SK-N-SH (cell line): Measurements from ENCODE around the gene DEPDC5. TPM values are rescaled to one million over a fixed set of nuclear protein-coding genes. Genes with fewer than 3 reads are reported as not detected.

Experiments used
- CTCF ChIA-PET: fragments of 300-600, 350-600 bp; formaldehyde crosslinking; extraction: SDS; loops from one replicate; lab custom pipeline; 2021; lab: Yijun Ruan, JAX
- POLR2A ChIA-PET: fragments of 350-600 bp; sonication (Branson Sonifier 250); formaldehyde crosslinking; extraction: SDS; loops from one replicate; lab custom pipeline; 2020; ENCODE audit warnings: antibody characterized with exemption, inconsistent platforms; lab: Yijun Ruan, JAX
- DNase-seq: peaks from one replicate; pipeline ENCODE4 v3.0.0; 2012
- H2AFZ ChIP-seq: fragments of 200-600 bp; sonication (generic); 2 replicates; pipeline ENCODE4 v1.8.1; 2016; ENCODE audit warnings: antibody characterized with exemption, mild to moderate bottlenecking, low read depth
- H3F3A ChIP-seq: fragments of 200-600 bp; sonication (generic); replicated peaks from 2 replicates; pipeline ENCODE3; 2016; ENCODE audit warnings: antibody characterized with exemption, mild to moderate bottlenecking; ENCODE audit not compliant: insufficient read depth
- H3K27ac ChIP-seq, 2 experiments: fragments of 200-500 bp in 1 of 2; fragments of 200-600 bp in 1 of 2; sonication (Bioruptor generic) in 1 of 2; sonication (generic), shearing (Covaris generic) in 1 of 2; 2 replicates each; pipeline versions ENCODE4 v1.5.1 to v1.6.1; 2014 to 2016; ENCODE audit warnings: low read depth in 2 of 2, inconsistent platforms in 1 of 2, low read length in 1 of 2, mild to moderate bottlenecking in 1 of 2, mixed read lengths in 1 of 2
- H3K27me3 ChIP-seq: fragments of 200-600 bp; sonication (generic), shearing (Covaris generic); 2 replicates; pipeline ENCODE4 v1.6.1; 2016; ENCODE audit warnings: mixed run types; ENCODE audit not compliant: insufficient read depth
- H3K36me3 ChIP-seq, 2 experiments: fragments of 200-500 bp in 1 of 2; fragments of 200-600 bp in 1 of 2; sonication (Bioruptor generic) in 1 of 2; sonication (generic) in 1 of 2; replicated peaks in 1 of 2; 2 replicates each; pipeline versions ENCODE3 to v1.5.1; 2014 to 2016; ENCODE audit warnings: low read length in 1 of 2, mild to moderate bottlenecking in 1 of 2; ENCODE audit not compliant: insufficient read depth in 2 of 2, control insufficient read depth in 1 of 2
- H3K4me1 ChIP-seq, 2 experiments: fragments of 200-500 bp in 1 of 2; fragments of 200-600 bp in 1 of 2; sonication (Bioruptor generic) in 1 of 2; sonication (generic), shearing (Covaris generic) in 1 of 2; 2 replicates each; pipeline versions ENCODE4 v1.5.1 to v1.6.1; 2014 to 2016; ENCODE audit warnings: low read depth in 1 of 2, low read length in 1 of 2, mixed run types in 1 of 2; ENCODE audit not compliant: insufficient read depth in 2 of 2, control insufficient read depth in 1 of 2
- H3K4me2 ChIP-seq: fragments of 200-600 bp; sonication (generic), shearing (Covaris generic); 2 replicates; pipeline ENCODE4 v1.6.1; 2017; ENCODE audit warnings: mixed run types
- H3K4me3 ChIP-seq, 2 experiments: fragments of 200-500 bp in 1 of 2; fragments of 200-600 bp in 1 of 2; sonication (Bioruptor generic) in 1 of 2; sonication (generic), shearing (Covaris generic) in 1 of 2; 2 replicates each; pipeline versions ENCODE4 v1.5.1 to v1.8.1; 2014 to 2016; ENCODE audit warnings: low read depth in 2 of 2, inconsistent platforms in 1 of 2, low read length in 1 of 2, mild to moderate bottlenecking in 1 of 2, mixed read lengths in 1 of 2, moderate library complexity in 1 of 2
- H3K79me2 ChIP-seq: fragments of 200-600 bp; sonication (generic); 2 replicates; pipeline ENCODE4 v1.8.1; 2017; ENCODE audit warnings: mild to moderate bottlenecking; ENCODE audit not compliant: insufficient read depth
- H3K9ac ChIP-seq: fragments of 200-600 bp; sonication (generic); 2 replicates; pipeline ENCODE4 v1.6.1; 2017; ENCODE audit warnings: mixed run types
- H3K9me2 ChIP-seq: fragments of 200-600 bp; sonication (generic); 2 replicates; pipeline ENCODE4 v1.6.1; 2017; ENCODE audit warnings: mixed run types
- H3K9me3 ChIP-seq: fragments of 200-600 bp; sonication (generic); 2 replicates; pipeline ENCODE4 v1.6.1; 2017; ENCODE audit warnings: mixed run types, mild to moderate bottlenecking, moderate library complexity
- H4K20me1 ChIP-seq: fragments of 200-600 bp; sonication (generic); 2 replicates; pipeline ENCODE4 v1.6.1; 2017; ENCODE audit warnings: mild to moderate bottlenecking, mixed run types; ENCODE audit not compliant: insufficient read depth
- CHD2 ChIP-seq: fragments of 150-350 bp; IDR thresholded peaks from 2 replicates; pipeline ENCODE4 v1.6.1; 2018; ENCODE audit warnings: low read length; ENCODE audit not compliant: partially characterized antibody
- EZH2phosphoT487 ChIP-seq: fragments of 200-600 bp; sonication (generic); IDR thresholded peaks from 2 replicates; pipeline ENCODE4 v1.6.1; 2017; ENCODE audit warnings: low read depth, mixed run types, mild to moderate bottlenecking, antibody characterized with exemption, moderate library complexity, borderline replicate concordance
- FOXM1 ChIP-seq: IDR thresholded peaks from 2 replicates; pipeline ENCODE4 v1.4.0; 2012; ENCODE audit warnings: low read depth, mild to moderate bottlenecking
- GABPA ChIP-seq: IDR thresholded peaks from 2 replicates; pipeline ENCODE4 v1.4.0; 2012; ENCODE audit warnings: low read depth, mild to moderate bottlenecking
- GATA2 ChIP-seq: sonication (generic); formaldehyde crosslinking; IDR thresholded peaks from 2 replicates; pipeline ENCODE4 v1.5.0; 2020; ENCODE audit warnings: mild to moderate bottlenecking, missing genetic modification reagents
- MAX ChIP-seq: IDR thresholded peaks from 2 replicates; pipeline ENCODE4 v1.4.0; 2012; ENCODE audit warnings: low read depth
- MEF2A ChIP-seq: IDR thresholded peaks from 2 replicates; pipeline ENCODE4 v1.4.0; 2012; ENCODE audit warnings: low read depth, borderline replicate concordance
- TCF12 ChIP-seq: IDR thresholded peaks from 2 replicates; pipeline ENCODE4 v1.4.0; 2012
- TEAD4 ChIP-seq: IDR thresholded peaks from 2 replicates; pipeline ENCODE4 v1.4.0; 2012; ENCODE audit warnings: mild to moderate bottlenecking, borderline replicate concordance; ENCODE audit not compliant: insufficient read depth
- YY1 ChIP-seq: IDR thresholded peaks from 2 replicates; pipeline ENCODE4 v1.4.0; 2012; ENCODE audit warnings: low read depth, mild to moderate bottlenecking
- WGBS: methylation state at CpG from one replicate; pipeline ENCODE4 v1.1.6; 2017; ENCODE audit warnings: low lambda C conversion rate; 5-methylcytosine and 5-hydroxymethylcytosine counted together
- polyA plus RNA-seq, 3 experiments: library from polyadenylated mRNA; depleted of rRNA; stranded (reverse); fragments of >200 nt; gene quantifications; 2 replicates each; pipeline ENCODE4 v1.2.3, GENCODE V29; 2012
- TF ChIP-seq, protein P1 (sequence below): fragments of 150-350 bp; IDR thresholded peaks from 2 replicates; pipeline ENCODE4 v1.6.1; 2016; ENCODE audit warnings: mild to moderate bottlenecking, low read depth, low read length
- TF ChIP-seq, protein P2 (sequence below): fragments of 150-350 bp; IDR thresholded peaks from 2 replicates; pipeline ENCODE4 v1.6.1; 2017; ENCODE audit warnings: antibody characterized with exemption, low read length, low read depth, borderline replicate concordance
- TF ChIP-seq, protein P3 (sequence below): fragments of 200-600 bp; sonication (generic); IDR thresholded peaks from 2 replicates; pipeline ENCODE4 v1.6.1; 2017; ENCODE audit warnings: antibody characterized with exemption, mild to moderate bottlenecking, moderate library complexity

The DEPDC5 gene
- polyA plus RNA-seq, 1 of the 3 experiments (the other 2 are of a cell fraction) = 7.8 TPM

DNA sequence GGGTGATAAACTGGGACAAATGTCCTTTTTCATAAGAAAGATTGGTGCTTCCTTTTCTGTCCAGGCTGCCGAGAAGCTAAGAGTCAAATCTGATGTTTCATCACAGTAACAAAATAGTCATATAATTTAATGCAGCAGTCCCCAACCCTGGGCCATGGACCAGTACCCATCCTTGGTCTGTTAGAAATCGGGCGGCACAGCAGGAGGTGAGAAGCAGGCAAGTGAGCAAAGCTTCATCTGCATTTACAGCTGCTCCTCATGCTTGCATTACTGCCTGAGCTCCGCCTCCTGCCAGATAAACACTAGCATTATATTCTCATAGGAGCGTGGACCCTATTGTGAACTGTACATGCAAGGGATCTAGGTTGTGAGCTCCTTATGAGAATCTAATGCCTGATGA, 30.1 kb upstream of the DEPDC5 start (continued):
- TF ChIP-seq TEAD4 = no peak
- TF ChIP-seq GATA2 (CRISPR knock-in tag) = no peak
- no peak for TF ChIP-seq CHD2

GRCh38 chr22:31726692-31727091, 27.1 kb upstream of the DEPDC5 start:
- no peak for TF ChIP-seq YY1
- no peak for TF ChIP-seq TCF12
- Histone ChIP-seq H3K4me1 (no peaks in the 10 kb centered on the region), H3F3A (no peaks in the 10 kb centered on the region), H3K79me2 (peaks cover 77% of the 10 kb centered on the region), H4K20me1 (0 out of 2 replicates have a peak, but pooled peaks cover 12% of the 10 kb centered on the region), H3K9me2 (no peaks in the 10 kb centered on the region), H3K4me2 (no peak overlapping the region), H3K27me3 (no peaks in the 10 kb centered on the region), H3K9ac (no peak overlapping the region), H3K4me3 (no peak overlapping the region), H3K27ac (no peak overlapping the region), H2AFZ (no peak overlapping the region), H3K36me3 (peaks cover 19 to 24% of the 10 kb centered on the region in 2 experiments), H3K9me3 (no peaks in the 10 kb centered on the region)
- ChIA-PET POLR2A (no interaction called here), CTCF (interaction anchor here (1.0 to 1.1 kb wide), 3 partner anchors 10 to 61 kb away, joined by 3 read pairs; no protein-coding TSS in a partner anchor)
- no peak for DNase-seq
- WGBS = 100% methylated on average over 1 of the region's 3 CpGs

DNA sequence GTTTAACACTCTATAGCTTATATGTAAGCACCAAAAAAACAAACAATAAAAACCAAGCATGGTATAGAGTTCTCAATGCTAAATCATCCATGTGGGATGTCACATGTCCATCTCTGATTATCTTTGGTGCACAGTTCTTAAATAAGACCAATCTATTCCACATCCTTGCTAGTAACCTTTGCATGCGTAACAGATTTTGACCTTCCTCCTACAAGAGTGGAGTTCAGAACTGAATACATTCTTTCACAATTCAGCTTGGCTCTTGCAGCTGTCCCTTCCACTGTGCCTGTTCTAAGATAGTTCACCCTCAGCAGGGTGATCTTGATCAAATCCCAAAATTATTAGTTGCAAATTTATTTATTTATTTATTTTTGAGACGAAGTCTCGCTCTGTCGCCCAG, 25.0 kb upstream of the DEPDC5 start:
- TF ChIP-seq, protein P1, sequence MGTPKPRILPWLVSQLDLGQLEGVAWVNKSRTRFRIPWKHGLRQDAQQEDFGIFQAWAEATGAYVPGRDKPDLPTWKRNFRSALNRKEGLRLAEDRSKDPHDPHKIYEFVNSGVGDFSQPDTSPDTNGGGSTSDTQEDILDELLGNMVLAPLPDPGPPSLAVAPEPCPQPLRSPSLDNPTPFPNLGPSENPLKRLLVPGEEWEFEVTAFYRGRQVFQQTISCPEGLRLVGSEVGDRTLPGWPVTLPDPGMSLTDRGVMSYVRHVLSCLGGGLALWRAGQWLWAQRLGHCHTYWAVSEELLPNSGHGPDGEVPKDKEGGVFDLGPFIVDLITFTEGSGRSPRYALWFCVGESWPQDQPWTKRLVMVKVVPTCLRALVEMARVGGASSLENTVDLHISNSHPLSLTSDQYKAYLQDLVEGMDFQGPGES = no peak
- TF ChIP-seq, protein P2, sequence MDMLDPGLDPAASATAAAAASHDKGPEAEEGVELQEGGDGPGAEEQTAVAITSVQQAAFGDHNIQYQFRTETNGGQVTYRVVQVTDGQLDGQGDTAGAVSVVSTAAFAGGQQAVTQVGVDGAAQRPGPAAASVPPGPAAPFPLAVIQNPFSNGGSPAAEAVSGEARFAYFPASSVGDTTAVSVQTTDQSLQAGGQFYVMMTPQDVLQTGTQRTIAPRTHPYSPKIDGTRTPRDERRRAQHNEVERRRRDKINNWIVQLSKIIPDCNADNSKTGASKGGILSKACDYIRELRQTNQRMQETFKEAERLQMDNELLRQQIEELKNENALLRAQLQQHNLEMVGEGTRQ = no peak
- TF ChIP-seq MAX (no peak), TCF12 (no peak), MEF2A (no peak), FOXM1 (no peak), TEAD4 (no peak), GATA2 (CRISPR knock-in tag) (no peak), EZH2phosphoT487 (no peak), GABPA (no peak)
- TF ChIP-seq, protein P3, sequence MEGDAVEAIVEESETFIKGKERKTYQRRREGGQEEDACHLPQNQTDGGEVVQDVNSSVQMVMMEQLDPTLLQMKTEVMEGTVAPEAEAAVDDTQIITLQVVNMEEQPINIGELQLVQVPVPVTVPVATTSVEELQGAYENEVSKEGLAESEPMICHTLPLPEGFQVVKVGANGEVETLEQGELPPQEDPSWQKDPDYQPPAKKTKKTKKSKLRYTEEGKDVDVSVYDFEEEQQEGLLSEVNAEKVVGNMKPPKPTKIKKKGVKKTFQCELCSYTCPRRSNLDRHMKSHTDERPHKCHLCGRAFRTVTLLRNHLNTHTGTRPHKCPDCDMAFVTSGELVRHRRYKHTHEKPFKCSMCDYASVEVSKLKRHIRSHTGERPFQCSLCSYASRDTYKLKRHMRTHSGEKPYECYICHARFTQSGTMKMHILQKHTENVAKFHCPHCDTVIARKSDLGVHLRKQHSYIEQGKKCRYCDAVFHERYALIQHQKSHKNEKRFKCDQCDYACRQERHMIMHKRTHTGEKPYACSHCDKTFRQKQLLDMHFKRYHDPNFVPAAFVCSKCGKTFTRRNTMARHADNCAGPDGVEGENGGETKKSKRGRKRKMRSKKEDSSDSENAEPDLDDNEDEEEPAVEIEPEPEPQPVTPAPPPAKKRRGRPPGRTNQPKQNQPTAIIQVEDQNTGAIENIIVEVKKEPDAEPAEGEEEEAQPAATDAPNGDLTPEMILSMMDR = no peak
- Histone ChIP-seq H3K4me1 (no peaks in the 10 kb centered on the region), H3K27me3 (no peaks in the 10 kb centered on the region), H3K79me2 (peaks cover 89% of the 10 kb centered on the region), H3K4me3 (no peak overlapping the region), H3K9me3 (no peaks in the 10 kb centered on the region), H4K20me1 (0 out of 2 replicates have a peak, but pooled peaks cover 12% of the 10 kb centered on the region), H3K4me2 (no peak overlapping the region), H3K27ac (no peak overlapping the region), H3K9me2 (no peaks in the 10 kb centered on the region), H2AFZ (no peak overlapping the region), H3K36me3 (peaks cover 12 to 15% of the 10 kb centered on the region in 2 experiments), H3F3A (no peaks in the 10 kb centered on the region), H3K9ac (no peak overlapping the region)
- DNase-seq = no peak
- ChIA-PET CTCF (interaction anchor here (0.6 kb wide), 1 partner anchor 21 kb away, joined by 3 read pairs; no protein-coding TSS in a partner anchor), POLR2A (no interaction called here)
- WGBS = 98% methylated on average over 4 of the region's 4 CpGs
